Stimulated activated naive CD8-positive, alpha-beta T cell treated with anti-CD3 and anti-CD28 coated beads, Interleukin-15, Interleukin-2, amounts not matched to agents 100 ng/mL and 50 ng/mL, for 24 hours (primary cell): ENCODE results near the gene FYN.

Experiments used
- H3K27ac Mint-ChIP-seq: one replicate; pipeline ENCODE4 v1.8.0; 2021; ENCODE audit warnings: mild to moderate bottlenecking, mixed read lengths
- H3K27me3 Mint-ChIP-seq: one replicate; pipeline ENCODE4 v1.8.0; 2021; ENCODE audit warnings: mixed read lengths
- H3K36me3 Mint-ChIP-seq: one replicate; pipeline ENCODE4 v1.8.0; 2021; ENCODE audit warnings: low read depth, mixed read lengths
- H3K4me1 Mint-ChIP-seq: one replicate; pipeline ENCODE4 v1.8.0; 2021; ENCODE audit warnings: low read depth, mixed read lengths
- H3K4me3 Mint-ChIP-seq: one replicate; pipeline ENCODE4 v1.8.0; 2021; ENCODE audit warnings: mild to moderate bottlenecking, mixed read lengths
- H3K9me3 Mint-ChIP-seq: one replicate; pipeline ENCODE4 v1.8.0; 2021; ENCODE audit warnings: mixed read lengths

Gene FYN

GRCh38 chr6:111805511-111806164, 67.6 kb downstream of the FYN start:
- Mint-ChIP-seq H3K36me3 (peaks cover 82% of the 10 kb centered on the region), H3K4me1 (peaks cover 99% of the 10 kb centered on the region), H3K9me3 (no peaks in the 10 kb centered on the region), H3K4me3 (peak overlapping the region; percentile 68), H3K27ac (peak overlapping the region; percentile 97), H3K27me3 (no peaks in the 10 kb centered on the region)

GRCh38 chr6:111804627-111805235, 68.5 kb downstream of the FYN start:
- H3K27me3 Mint-ChIP-seq = no peaks in the 10 kb centered on the region
- peaks cover 99% of the 10 kb centered on the region for H3K4me1 Mint-ChIP-seq
- no peaks in the 10 kb centered on the region for H3K9me3 Mint-ChIP-seq
- peak overlapping the region; percentile 68 for H3K4me3 Mint-ChIP-seq
- H3K36me3 Mint-ChIP-seq = peaks cover 82% of the 10 kb centered on the region
- peak overlapping the region; percentile 97 for H3K27ac Mint-ChIP-seq

DNA sequence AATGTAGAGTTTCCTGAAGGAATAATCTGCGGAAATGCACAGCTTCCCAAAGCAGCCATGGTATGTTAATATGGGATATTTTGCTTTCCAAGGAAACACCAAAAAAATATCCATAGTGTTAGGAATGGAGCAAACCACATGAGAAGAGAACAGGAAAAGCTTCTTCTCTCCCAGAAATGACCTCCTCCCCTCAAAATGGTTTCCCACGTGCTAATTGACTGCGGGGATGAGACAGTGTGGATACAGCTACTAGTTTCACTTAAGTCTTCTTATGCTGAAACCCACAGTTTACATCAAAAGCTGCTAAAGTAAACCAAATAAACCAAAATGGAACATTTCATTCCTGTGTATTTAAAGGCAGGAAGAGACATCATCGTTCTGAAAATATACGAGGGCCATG, 69.4 kb downstream of the FYN start:
- Mint-ChIP-seq H3K27me3 (no peaks in the 10 kb centered on the region), H3K4me1 (peaks cover 100% of the 10 kb centered on the region), H3K36me3 (peaks cover 85% of the 10 kb centered on the region), H3K9me3 (no peaks in the 10 kb centered on the region), H3K4me3 (peak overlapping the region; percentile 68), H3K27ac (peak overlapping the region; percentile 97)

DNA sequence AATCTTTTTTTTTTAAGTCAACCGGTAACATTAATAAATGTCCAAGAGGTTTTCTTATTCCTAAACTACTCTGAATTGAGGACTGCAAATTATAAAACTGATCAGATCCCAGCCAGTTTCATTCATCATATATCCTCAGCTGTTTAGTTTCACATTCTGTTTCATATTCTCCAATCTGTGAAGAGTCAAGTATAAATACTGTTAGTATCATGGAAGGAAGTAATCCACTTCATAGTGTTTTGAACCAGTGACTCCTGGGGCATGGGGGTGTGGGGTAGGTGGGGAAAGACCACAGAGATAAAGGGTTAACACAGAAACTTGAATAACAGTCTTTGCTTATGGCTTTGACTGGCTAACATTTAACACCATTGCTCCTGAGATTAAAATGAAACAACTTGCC, 69.9 kb downstream of the FYN start:
- H3K27ac Mint-ChIP-seq = peak overlapping the region; percentile 97
- H3K4me1 Mint-ChIP-seq = peaks cover 100% of the 10 kb centered on the region

DNA sequence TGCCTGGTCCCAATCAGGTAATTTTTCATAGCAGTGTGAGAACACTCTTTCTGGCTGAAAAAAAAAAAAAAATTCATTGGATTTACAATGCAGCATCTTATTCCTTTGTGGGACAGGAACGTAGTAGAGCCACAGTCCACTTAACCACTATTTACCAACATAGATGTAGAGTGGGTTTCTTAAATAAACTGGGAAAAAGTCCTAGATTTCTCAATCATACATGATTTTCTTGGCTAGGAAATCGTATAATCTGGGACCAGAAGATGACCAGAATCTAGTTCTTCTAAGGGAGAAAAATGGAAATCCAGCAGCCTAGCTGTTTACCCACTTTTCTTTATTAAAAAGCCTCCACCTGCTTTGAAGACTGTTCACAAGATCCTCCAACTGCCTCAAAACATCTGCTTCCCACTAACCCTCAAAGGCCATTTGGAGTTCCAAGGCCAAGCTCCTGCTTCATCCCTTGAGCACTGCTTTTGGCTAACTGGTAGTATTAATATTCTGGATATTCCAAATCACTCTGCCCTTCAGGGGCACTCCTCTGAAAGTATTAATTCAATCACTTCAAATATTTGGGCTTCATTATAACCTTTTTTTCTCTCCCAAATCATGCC, 70.4 kb downstream of the FYN start:
- Mint-ChIP-seq H3K4me1 (peaks cover 98% of the 10 kb centered on the region), H3K4me3 (peak overlapping the region; percentile 68), H3K9me3 (no peaks in the 10 kb centered on the region), H3K27me3 (no peaks in the 10 kb centered on the region), H3K27ac (peak overlapping the region; percentile 97), H3K36me3 (peaks cover 81% of the 10 kb centered on the region)

More for the DNA sequence above, 69.9 kb downstream of the FYN start:
- peaks cover 85% of the 10 kb centered on the region for H3K36me3 Mint-ChIP-seq
- peak overlapping the region; percentile 68 for H3K4me3 Mint-ChIP-seq
- no peaks in the 10 kb centered on the region for H3K27me3 Mint-ChIP-seq
- no peaks in the 10 kb centered on the region for H3K9me3 Mint-ChIP-seq

GRCh38 chr6:111802015-111802414, 71.2 kb downstream of the FYN start:
- Mint-ChIP-seq H3K27ac (peak overlapping the region; percentile 97), H3K36me3 (peaks cover 76% of the 10 kb centered on the region), H3K4me1 (peaks cover 97% of the 10 kb centered on the region), H3K9me3 (no peaks in the 10 kb centered on the region), H3K4me3 (peak overlapping the region; percentile 3), H3K27me3 (no peaks in the 10 kb centered on the region)

DNA sequence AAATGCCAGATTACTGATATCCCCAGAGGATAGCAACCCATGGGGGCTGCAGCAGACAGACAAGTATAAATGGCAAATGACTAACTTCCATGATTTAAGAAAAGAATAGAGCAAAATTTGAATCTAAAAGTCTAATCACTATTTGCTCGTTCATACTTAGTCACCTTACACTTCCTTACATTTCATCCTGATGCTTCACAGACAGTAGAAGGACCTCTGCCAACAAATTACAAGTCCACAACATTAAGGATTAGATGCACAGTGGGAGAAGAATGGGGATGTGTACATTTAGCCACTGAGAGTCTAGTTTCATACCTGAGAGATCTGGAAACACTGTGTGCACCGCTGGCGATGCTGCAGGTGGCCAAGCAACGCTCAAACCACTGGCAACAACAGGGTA, 72.4 kb downstream of the FYN start:
- H3K27me3 Mint-ChIP-seq = no peaks in the 10 kb centered on the region
- H3K4me1 Mint-ChIP-seq = peaks cover 97% of the 10 kb centered on the region
- H3K36me3 Mint-ChIP-seq = peaks cover 78% of the 10 kb centered on the region
- no peaks in the 10 kb centered on the region for H3K9me3 Mint-ChIP-seq
- H3K4me3 Mint-ChIP-seq = no peak overlapping the region
- peak overlapping the region; percentile 82 for H3K27ac Mint-ChIP-seq

GRCh38 chr6:111800259-111800765, 72.9 kb downstream of the FYN start:
- H3K27ac Mint-ChIP-seq = peak overlapping the region; percentile 82
- H3K4me3 Mint-ChIP-seq = no peak overlapping the region
- H3K36me3 Mint-ChIP-seq = peaks cover 77% of the 10 kb centered on the region
- H3K4me1 Mint-ChIP-seq = peaks cover 97% of the 10 kb centered on the region
- no peaks in the 10 kb centered on the region for H3K27me3 Mint-ChIP-seq
- no peaks in the 10 kb centered on the region for H3K9me3 Mint-ChIP-seq

- H3K4me3 Mint-ChIP-seq = no peak overlapping the region
- peaks cover 77% of the 10 kb centered on the region for H3K36me3 Mint-ChIP-seq
- peaks cover 97% of the 10 kb centered on the region for H3K4me1 Mint-ChIP-seq
- peak overlapping the region; percentile 84 for H3K27ac Mint-ChIP-seq
- no peaks in the 10 kb centered on the region for H3K9me3 Mint-ChIP-seq
- no peaks in the 10 kb centered on the region for H3K27me3 Mint-ChIP-seq
These were observed 73.5 kb downstream of the FYN start for GRCh38 chr6:111799576-111800258.

- Mint-ChIP-seq H3K4me3 (no peak overlapping the region), H3K27ac (peak overlapping the region; percentile 84), H3K9me3 (no peaks in the 10 kb centered on the region), H3K27me3 (no peaks in the 10 kb centered on the region), H3K4me1 (peaks cover 97% of the 10 kb centered on the region), H3K36me3 (peaks cover 86% of the 10 kb centered on the region)
These were observed 74.9 kb downstream of the FYN start for GRCh38 chr6:111798281-111798725.

DNA sequence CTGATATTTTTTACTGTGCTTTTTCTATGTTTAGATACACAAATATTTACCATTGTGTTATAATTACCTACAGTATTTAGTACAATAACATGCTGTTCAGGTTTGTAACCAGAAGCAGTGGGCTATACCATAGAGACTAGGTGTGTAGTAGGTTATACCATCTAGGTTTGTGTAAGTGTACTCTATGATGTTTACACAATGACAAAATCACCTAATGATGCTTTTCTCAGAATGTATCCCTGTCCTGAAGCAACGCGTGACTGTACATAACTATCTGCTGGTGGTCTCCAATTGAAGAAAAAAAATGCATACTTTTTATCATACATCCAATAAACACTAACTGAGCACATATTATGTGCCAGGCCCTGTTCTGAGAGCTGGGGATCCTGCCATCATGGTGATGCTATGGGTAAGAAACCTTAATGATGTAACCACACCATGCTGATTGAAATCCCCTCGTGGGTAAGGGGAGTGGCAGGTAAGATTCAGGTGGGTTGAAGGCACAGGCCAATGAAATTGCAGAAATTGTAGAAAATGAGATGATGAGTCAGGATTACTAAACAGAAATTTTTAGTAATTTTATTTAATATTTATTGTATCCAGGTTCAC, 76.8 kb downstream of the FYN start:
- Mint-ChIP-seq H3K4me1 (peaks cover 97% of the 10 kb centered on the region), H3K4me3 (no peak overlapping the region), H3K9me3 (no peaks in the 10 kb centered on the region), H3K27ac (peak overlapping the region; percentile 97), H3K27me3 (no peaks in the 10 kb centered on the region), H3K36me3 (peaks cover 81% of the 10 kb centered on the region)

DNA sequence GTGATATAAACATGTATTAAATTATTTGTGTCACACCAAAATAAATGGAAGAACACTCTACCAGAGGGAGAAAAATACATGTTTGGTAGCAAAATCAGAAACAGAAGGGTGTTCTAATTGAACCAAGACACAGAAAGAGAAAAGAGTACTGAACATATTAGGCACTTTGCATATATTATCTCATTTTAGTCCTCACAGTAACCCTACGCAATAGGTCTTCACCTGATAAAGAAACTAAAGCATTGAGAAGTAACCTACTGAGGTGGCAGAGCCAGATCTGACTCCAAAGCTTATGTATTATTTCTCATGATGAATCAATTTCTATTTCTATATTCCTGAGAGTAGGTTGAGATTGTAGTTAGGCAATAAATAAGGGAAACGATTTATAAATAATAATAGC, 77.7 kb downstream of the FYN start:
- H3K27me3 Mint-ChIP-seq = no peaks in the 10 kb centered on the region
- H3K36me3 Mint-ChIP-seq = peaks cover 79% of the 10 kb centered on the region
- H3K4me1 Mint-ChIP-seq = peaks cover 91% of the 10 kb centered on the region
- peak overlapping the region; percentile 80 for H3K4me3 Mint-ChIP-seq
- no peaks in the 10 kb centered on the region for H3K9me3 Mint-ChIP-seq
- H3K27ac Mint-ChIP-seq = peak overlapping the region; percentile 97

DNA sequence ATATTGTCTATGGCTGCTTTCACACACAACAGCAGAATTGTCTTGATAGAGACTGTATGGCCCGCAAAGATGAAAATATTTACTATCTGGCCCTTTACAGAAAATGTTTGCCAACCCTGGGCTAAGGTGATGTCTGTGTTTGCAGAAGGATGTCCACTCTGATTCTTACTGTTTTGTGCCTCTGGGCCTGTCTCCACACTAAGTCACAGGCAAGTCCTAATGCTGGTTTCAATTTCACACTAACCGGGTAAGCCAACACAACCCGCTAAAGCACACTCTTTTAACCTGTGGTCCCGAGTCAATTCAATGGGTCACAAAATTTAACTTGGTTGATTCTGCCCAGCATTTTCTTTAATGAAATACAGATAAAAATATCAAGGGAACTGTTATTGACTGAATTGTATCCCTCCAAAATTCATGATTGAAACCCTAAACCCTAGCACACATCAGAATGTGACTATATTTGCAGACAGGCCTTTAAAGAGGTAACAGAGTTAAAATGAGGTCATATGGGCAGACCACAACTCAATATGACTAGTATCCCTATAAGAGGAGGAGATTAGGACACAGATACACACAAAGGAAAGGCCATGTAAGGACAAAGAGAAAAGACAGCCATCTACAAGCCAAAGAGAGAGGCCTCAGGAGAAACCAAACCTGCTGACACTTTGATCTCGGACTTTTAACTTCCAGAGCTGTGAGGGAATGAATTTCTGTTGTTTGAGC, 78.4 kb downstream of the FYN start:
- Mint-ChIP-seq H3K9me3 (no peaks in the 10 kb centered on the region), H3K4me1 (peaks cover 84% of the 10 kb centered on the region), H3K27me3 (no peaks in the 10 kb centered on the region), H3K36me3 (peaks cover 78% of the 10 kb centered on the region), H3K27ac (peak overlapping the region; percentile 97), H3K4me3 (peak overlapping the region; percentile 80)

GRCh38 chr6:111794300-111794699, 79.0 kb downstream of the FYN start:
- Mint-ChIP-seq H3K36me3 (peaks cover 72% of the 10 kb centered on the region), H3K4me3 (peak overlapping the region; percentile 80), H3K4me1 (peaks cover 79% of the 10 kb centered on the region), H3K27me3 (no peaks in the 10 kb centered on the region), H3K9me3 (no peaks in the 10 kb centered on the region), H3K27ac (peak overlapping the region; percentile 97)
